ENCODE measurements around the gene ARHGAP1. TPM values are rescaled to one million over a fixed set of nuclear protein-coding genes. Genes with fewer than 3 reads are reported as not detected.

ARHGAP1 gene
- total and polyA plus RNA-seq, 2 of the 13 experiments (the other 11 are each of a cell fraction or from before 2014, with no cell fraction given) = 18.6 to 30.3 TPM

GRCh38 chr11:46700241-46701077 is at the start of gene ARHGAP1, which contains the start of gene ZNF408 (continued):
- no peak for TF ChIP-seq GLMP (CRISPR knock-in tag; IDR thresholded peaks at IDR 0.05; ENCODE audit: borderline replicate concordance)
- peak; percentile 96 for TF ChIP-seq ETV5 (CRISPR knock-in tag; IDR thresholded peaks at IDR 0.05; ENCODE audit: borderline replicate concordance)
- TF ChIP-seq EEA1 (CRISPR knock-in tag; IDR thresholded peaks at IDR 0.05; ENCODE audit: borderline replicate concordance) = no peak
- TF ChIP-seq CENPBD1 (CRISPR knock-in tag; IDR thresholded peaks at IDR 0.05; ENCODE audit: borderline replicate concordance, low read depth) = peak; percentile 35; the same call in 1 of the 2 replicates
- peak; percentile 67; the same call in 1 of the 2 replicates for TF ChIP-seq TFAP4 (IDR thresholded peaks at IDR 0.05; ENCODE audit: borderline replicate concordance, low read depth)
- TF ChIP-seq ZFY (CRISPR knock-in tag; IDR thresholded peaks at IDR 0.05) = no peak; the same call in 1 of the 2 replicates
- TF ChIP-seq ZNF550 (CRISPR knock-in tag; IDR thresholded peaks at IDR 0.05; ENCODE audit: borderline replicate concordance) = no peak
- TF ChIP-seq KDM1A (CRISPR knock-in tag; IDR thresholded peaks at IDR 0.05) = no peak
- peak; percentile 73; the same call in 1 of the 2 replicates for TF ChIP-seq ZNF556 (CRISPR knock-in tag; IDR thresholded peaks at IDR 0.05; ENCODE audit: borderline replicate concordance)
- peak; percentile 88; the same call in 1 of the 2 replicates for TF ChIP-seq ZNF724P (CRISPR knock-in tag; IDR thresholded peaks at IDR 0.05; ENCODE audit: borderline replicate concordance)
- TF ChIP-seq ZZZ3 (CRISPR knock-in tag; IDR thresholded peaks at IDR 0.05; ENCODE audit: borderline replicate concordance) = peak; percentile 81; the same call in 1 of the 2 replicates
- TF ChIP-seq KMT2A (CRISPR knock-in tag; IDR thresholded peaks at IDR 0.05) = peak; percentile 85
- TF ChIP-seq RBFOX2 (IDR thresholded peaks at IDR 0.05; ENCODE audit: low read depth, low read length) = peak; percentile 96
- peak; percentile 81; the same call in 1 of the 2 replicates for TF ChIP-seq ZFP91 (CRISPR knock-in tag; IDR thresholded peaks at IDR 0.05; ENCODE audit: borderline replicate concordance)
- peak; percentile 57; the same call in 1 of the 2 replicates for TF ChIP-seq ZNF782 (CRISPR knock-in tag; IDR thresholded peaks at IDR 0.05; ENCODE audit: borderline replicate concordance)
- TF ChIP-seq HIC2 (CRISPR knock-in tag; IDR thresholded peaks at IDR 0.05; ENCODE audit: low read depth) = peak; percentile 50; the same call in 1 of the 2 replicates
- TF ChIP-seq FOXA1 (IDR thresholded peaks at IDR 0.05) = peak; percentile 37; the same call in 1 of the 2 replicates
- TF ChIP-seq FOXA1 (CRISPR knock-in tag; IDR thresholded peaks at IDR 0.05) = peak; percentile 93
- TF ChIP-seq GTF2F1 (IDR thresholded peaks at IDR 0.05; ENCODE audit: low read length) = no peak
- 0 out of 2 replicates have a peak, but pooled peaks have one; percentile 66 for TF ChIP-seq ZNF354B (CRISPR knock-in tag; IDR thresholded peaks at IDR 0.05)
- no peak for TF ChIP-seq KLF13 (CRISPR knock-in tag; IDR thresholded peaks at IDR 0.05)
- TF ChIP-seq CBX1 (IDR thresholded peaks at IDR 0.05; ENCODE audit: low read depth) = peak; percentile 65
- TF ChIP-seq ADNP (CRISPR knock-in tag; IDR thresholded peaks at IDR 0.05) = no peak
- no peak for TF ChIP-seq BRCA1 (CRISPR knock-in tag; IDR thresholded peaks at IDR 0.05)

Measured in HepG2 (cell line).